NCI-H526 treated with DMSO at 0.1 percent for 48 hours (cell line): ENCODE results near the gene RNF213.

Experiments used
- DNase-seq: peaks from one replicate; lab custom pipeline; 2025; lab: John Stamatoyannopoulos, UW

RNF213 gene

DNA sequence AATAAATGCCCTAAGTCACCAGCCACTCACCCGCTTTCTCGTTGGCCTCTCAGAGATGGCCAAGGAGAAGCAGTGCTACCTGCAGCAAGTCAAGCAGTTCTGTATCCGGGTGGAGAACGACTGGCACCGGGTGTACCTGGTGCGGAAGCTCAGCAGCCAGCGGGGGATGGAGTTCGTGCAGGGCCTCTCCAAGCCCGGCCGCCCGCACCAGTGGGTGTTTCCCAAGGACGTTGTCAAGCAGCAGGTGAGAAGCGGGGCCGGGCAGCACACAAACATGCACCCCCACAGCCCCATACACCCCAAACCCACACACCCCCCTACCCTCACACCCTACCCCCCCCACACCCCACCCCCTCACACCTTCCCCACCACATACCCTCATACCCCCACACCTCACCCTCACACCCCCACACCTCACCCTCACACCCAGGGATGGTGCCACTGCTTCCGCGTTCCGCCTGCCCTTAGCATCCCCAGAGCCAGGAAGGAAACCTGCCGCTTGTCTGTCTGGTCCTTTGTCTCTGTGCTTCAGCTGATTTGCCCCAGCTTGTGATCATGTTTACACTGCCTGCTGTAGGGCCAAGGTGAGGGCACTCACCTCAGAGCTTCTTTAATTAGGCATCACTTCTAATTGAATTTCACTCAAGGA lies 112.4 kb downstream of the RNF213 start:
- DNase-seq = no peak

DNA sequence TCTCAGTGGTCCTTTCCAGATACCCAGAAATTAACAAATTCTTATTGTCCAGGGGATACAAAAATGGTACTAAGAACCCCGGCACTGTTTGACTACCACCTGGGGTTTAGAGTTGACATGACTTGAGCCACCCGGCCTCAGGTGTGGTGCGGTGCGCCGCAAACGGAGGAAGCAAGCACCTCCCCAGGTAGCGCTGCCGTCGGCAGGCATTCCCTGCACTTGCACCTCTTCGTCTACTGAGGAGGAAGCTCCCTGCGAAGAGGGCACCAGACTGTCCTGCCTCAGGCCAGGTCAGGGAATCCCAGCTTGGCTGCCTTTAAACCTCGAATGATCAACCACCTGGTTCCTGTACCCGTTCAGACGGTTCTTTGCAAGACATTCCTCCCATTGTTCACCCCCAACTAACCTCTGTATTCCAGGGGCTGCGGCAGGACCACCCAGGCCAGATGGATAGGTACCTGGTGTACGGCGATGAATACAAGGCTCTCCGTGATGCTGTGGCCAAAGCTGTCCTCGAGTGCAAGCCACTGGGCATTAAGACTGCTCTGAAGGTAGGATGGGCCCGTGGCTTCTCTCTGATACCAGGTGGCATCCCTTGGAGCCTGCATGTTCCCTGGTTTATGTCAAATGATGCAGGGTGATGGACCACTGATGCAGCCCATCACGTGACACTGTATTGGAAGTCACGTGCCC lies 113.5 kb downstream of the RNF213 start:
- DNase-seq = no peak

DNA sequence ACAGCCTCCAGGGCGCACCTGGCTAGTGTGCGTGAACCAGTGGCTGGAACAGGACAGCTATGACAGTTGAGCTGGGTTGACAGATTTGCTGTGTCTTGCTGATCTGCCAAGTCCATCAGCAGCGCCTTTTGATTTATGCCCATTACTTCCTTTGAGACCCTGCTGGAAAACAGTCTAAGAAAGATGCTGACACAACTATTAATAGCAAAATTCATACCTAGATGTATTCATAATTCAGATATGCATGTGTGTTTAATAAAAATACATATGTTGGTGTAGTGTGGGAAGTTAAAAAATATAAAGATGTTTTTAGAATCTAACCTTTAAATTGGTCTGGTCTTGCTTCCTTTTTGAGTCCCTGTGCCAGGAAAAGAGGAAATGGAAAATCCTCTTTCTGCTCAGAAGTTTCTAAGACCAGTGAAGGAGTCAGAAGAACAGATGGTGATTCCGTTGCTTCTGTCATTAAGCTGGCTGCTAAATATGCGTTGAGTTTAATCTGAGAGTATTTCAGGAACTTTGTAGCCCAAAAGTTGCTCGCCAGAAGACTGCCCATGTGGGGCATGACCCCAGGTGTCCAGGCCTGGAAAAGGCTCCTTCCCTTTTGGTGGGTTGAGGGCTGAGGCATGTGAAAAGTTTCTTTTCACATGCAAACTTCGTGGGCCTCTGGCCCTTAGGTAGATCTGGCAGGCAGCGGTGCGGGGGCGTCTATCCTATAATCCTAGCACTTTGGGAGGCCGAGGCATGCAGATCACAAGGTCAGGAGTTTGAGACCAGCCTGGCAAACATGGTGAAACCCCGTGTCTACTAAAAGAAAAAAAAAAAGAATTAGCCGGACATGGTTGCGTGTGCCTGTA lies 114.3 kb downstream of the RNF213 start:
- no peak for DNase-seq

DNA sequence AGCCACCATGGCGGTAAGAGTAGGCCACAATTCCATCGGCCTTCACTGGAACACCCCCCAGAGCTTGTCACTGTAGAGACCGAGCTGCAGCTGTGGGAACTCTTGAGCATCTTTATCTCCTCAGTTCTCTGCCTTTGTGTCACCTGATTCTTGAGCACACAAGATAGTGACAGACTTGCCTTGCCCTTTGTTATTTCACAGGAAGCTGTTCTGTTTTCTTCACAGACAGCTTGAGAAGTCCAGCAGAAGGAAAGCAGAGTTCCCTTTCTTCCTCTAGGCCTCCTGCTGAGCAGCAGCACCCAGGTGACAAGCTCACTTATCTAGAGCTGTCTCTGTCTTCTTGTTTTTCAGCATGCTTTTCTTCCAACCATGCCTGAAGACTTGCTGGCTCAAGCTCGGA lies 115.9 kb downstream of the RNF213 start:
- no peak for DNase-seq

DNA sequence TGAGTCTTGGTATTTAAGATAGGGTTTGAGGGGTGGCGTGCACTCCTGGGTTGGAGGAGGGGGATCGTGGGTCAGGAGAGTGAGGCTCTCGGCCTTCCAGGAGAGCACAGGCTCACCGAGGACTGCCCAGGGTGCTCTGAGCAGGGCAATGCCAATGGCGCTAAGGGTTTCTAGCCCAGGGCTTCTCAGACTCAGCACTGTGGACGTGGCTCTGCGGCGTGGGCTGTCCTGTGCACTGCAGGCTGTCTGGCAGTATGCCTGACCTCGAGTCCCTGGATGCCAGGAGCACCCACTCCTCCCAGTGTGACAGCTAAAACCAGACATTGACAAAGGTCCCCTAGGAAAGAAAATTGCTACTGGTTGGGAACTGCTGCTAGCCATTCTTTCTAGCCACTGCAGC lies 117.1 kb downstream of the RNF213 start:
- DNase-seq = no peak

DNA sequence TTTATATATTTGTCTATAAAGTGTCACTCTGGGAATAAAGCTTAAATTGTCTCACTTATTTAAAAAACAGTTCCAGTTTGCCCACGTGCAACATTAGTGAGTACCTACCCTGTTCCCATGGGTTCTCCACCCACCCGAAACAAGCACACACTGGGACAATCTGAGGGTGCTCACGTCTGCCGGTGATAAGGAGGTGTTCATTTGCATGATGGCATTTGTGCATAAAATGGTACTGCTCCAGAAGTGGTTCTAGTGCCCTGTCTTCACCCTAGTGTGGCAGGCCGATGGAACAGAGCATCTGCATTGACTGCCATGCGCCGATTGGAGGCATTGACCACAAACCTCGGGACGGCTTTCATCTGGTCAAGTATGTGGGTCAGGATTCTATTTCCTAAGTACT lies 118.7 kb downstream of the RNF213 start:
- no peak for DNase-seq

DNA sequence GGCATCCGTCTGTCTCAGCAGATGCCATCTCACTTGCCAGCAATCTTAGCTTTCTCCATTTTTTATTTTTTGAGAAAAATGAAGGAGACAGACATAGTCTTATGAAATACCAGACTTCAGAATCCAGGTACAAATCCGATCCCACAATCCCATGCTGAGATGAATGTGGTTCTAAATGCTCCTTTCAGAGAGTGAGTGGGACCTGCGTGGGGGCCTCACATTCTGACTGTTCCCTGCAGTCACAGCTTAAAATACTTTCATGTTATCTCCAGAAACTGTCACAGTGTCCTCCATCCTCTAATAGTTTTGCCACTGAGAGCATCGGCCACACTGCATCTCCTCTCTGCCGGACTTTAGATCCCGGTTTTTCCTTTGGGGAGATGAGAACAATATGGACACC lies 119.4 kb downstream of the RNF213 start:
- no peak for DNase-seq

DNA sequence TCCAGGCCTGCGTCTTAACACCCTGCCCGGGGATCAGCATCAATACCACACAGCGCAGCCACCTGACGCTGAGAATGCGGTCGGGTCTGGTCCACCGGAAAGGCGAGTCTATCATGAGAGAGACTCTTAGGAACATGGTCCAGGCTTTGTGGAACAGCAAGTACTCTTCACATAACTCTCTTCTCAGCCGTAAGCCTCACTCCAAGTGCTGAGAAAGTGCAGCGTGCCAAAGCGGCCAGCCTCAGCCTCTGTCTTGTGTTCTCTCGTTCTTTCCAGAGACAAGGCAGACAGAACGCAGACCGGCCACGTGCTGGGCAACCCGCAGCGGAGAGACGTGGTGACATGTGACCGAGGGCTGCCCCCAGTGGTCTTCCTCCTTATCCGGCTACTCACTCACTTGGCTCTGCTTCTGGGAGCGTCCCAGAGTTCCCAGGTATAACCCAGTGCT lies 119.9 kb downstream of the RNF213 start:
- no peak for DNase-seq

DNA sequence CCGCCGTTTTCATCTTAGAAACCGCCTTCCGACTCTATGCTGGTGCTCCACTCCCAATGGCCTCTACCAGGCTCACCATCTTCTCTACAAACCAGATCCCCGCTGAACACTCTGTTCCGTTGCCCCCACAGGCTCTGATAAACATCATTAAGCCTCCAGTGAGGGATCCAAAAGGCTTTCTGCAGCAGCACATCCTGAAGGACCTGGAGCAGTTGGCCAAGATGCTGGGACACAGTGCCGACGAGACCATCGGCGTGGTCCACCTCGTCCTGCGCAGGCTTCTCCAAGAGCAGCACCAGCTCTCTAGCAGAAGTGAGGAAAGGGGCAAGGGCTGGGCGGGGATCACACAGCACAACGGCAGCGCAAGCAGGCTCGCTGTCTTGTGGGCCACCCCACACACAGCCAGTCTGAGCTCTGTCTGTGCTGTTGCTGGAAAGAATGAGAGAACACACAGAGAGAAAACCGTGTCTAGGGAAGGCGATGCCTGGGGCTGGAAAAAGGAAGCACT lies 120.8 kb downstream of the RNF213 start:
- DNase-seq = no peak

DNA sequence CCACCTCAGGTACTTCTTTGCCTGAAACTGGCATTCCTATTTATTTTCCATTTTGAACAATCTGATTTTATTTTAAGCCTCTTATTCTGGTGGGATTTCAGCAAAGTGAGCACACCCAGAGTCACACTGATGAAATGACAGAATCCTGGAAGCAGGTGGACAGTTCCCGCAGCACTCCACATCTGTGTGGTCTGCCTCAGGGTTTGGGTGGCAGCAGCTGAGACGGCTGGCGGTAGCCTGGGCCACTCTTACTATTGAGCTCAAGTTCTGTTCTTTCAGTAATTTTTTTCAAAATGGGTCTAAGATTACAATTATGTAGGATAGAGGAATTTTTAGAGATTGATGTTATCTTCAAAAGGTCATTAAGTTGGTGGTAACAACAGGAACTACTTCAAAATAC lies 121.8 kb downstream of the RNF213 start:
- no peak for DNase-seq

DNA sequence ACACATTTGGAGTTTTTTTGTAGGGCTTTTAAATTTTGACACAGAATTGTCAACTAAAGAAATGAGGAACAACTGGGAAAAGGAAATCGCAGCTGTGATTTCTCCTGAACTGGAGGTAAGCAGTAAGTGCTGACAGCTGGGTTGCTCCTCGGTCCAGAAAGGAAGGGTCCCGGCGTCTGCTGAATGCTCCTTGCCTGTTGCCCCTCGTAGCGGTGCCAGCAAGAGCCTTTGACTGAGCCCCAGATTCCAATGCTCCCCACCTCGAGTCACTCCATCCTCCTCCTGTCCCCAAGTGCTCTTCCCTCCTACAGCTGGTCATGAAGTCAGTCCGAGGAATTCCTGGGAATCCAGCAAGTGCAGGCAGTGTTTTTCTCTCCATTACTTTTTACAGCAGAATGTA lies 122.3 kb downstream of the RNF213 start:
- DNase-seq = no peak

DNA sequence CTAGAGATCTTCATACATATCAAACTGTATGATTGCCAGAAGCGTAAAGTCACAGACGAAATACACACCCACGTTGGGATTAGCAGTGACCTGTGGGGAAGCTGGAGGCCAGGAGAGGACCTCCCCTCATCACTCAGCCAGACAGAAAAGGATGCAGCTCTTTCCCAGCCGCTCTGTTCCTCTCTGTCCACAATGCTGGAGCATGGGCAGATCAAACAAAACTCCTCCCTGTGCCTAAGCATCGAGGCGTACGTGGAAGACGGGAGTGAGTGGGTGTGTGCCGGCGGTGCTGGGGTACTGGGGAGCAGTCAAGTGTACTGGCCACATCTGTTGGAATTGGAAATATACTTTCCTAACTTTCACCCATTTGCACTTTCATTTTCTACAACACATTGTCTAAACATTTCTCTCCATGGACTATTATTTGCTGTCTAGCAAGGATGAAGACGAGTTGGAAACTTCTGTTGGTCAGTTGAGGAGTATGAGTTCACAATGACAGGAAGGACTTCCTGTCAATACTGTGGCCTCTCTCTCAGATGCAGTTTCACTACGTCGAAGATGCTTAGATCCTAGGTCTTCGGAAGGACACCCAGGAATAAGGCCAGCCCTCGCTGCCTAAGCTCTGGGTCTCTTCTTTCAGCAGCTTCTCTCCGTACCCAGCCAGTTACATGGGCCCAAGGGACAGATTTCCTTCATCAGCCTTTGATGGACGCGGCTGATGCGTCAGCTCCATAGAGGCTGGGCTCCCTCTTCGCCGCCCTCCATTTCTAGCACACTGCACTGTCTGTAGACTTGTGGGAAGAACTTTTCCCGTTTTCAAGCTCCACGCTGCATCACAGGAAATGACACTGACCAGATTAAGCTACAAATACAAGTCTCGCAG lies 123.7 kb downstream of the RNF213 start:
- no peak for DNase-seq

DNA sequence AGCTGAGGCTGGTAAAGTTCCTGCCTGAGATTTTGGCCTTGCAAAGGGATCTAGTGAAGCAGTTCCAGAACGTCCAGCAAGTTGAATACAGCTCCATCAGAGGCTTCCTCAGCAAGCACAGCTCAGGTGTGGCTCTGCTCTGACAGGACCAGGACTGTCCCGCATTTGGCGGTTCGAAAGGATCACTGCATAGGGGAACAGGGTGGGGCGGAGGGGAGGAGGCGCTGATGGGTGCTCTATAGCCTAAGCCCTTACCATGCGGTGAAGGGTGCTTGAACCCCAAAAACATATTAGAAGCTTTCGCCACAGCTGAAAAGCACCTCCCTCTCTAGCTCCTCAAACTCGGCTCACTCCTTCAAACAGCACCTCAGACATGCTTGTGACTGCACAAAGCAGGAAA lies 124.4 kb downstream of the RNF213 start:
- DNase-seq = no peak

DNA sequence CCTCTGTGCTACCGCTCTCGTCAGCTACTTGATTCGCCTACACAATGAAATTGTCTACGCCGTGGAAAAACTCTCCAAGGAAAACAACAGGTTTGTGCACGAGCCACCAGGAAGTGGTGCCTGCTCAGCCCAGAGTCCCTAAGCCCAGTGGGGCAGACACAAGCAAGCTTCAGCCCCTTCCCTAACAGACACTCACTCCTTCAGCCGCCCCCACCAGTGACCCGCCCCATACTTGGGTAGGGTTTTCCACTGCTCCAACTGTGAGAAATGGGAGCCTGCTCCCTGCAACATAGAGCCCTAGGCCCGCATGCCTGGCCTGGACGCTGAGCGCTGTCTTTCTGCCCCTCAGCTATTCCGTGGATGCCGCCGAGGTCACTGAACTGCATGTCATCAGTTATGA lies 125.7 kb downstream of the RNF213 start:
- no peak for DNase-seq

DNA sequence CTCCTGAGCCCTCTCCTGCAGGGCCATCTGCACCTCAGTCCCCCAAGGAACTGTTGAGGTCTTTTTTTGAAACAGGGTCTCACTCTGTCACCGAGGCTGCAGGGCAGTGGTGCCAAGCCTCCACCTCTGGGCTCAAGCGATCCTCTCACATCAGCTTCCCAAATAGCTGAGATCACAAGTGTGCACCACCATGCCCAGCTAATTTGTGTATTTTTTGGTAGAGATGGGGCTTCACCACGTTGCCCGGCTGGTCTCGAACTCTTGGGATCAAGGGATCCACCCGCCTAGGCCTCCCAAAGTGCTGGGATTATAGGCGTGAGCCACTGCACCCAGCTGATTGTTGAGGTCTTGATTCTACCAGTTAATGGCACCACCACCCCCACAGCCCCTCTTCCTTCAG lies 126.4 kb downstream of the RNF213 start:
- DNase-seq = no peak

DNA sequence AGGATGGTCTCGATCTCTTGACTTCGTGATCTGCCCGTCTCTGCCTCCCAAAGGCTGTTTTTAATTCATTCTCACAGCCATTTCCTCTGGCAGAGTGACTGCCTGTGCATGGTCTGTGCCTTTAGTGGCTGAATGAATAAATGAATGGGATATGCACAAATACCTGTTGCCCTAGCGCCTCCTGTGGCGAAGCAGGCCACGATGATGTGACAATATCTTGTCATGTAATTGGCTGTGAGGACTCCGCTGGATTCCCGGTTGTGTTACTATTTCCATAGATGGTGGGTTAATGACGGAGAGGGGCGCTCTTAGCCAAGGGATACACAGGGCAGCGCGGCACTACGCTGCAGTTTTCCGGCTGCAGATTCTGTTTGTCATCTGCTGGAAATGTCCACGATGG lies 127.5 kb downstream of the RNF213 start:
- DNase-seq = no peak

DNA sequence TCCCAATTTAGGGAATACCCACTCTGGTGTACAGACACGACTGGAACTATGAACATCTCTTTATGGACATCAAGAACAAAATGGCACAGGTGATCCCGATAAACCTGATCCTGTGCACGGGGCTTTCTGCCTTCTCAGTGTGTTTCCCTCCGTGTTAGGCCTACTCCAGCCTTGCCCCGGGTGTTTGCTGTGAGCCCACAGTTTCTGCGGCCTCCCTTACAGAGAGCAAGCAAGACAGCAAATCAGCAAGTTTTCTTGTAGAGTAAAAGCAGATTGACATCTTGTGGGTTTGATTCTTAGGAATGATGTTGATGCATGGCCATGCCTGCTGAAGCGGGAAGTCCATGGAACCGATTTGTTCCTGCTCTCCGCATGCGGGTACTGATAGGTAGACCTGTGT lies 127.9 kb downstream of the RNF213 start:
- no peak for DNase-seq

DNA sequence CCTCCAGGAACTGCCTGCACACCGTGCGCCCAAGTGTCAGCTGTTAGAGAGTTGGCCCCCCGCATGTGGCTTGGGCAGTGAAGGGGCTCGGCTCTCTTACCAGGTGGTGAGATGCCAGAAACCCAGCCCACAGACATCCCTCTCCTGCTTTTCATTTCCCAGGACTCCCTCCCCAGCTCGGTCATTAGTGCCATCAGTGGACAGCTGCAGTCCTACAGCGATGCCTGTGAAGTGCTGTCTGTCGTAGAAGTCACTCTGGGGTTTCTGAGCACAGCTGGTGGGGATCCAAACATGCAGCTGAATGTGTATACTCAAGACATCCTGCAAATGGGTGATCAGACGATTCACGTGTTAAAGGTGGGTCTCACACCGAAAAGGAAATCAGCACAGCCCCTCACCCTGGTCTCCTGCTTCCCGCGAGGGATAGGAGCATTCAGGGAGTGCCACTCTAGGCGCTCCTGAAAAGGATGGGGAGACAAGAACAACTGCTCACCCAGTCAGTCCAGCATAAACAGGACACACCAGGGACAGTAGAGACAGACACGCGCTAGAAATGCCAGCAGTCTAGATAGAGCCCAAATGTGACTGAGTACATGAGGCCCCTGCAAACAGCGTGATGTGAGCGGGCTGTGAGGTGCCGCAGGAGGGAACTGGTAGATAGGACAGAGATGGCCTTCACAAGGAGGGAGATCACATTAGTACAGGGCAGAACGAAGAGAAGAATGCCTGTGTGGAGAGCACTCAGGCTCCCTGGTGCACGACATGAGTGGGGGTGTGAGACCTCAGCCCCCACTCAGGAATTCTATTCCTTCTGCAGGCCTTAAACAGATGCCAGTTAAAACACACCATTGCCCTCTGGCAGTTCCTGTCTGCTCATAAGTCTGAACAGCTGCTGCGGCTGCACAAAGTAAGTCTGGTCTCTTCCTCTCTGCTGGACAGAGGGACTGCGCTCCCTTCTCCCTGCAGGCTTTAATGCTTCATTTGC lies 128.7 kb downstream of the RNF213 start:
- DNase-seq = no peak

DNA sequence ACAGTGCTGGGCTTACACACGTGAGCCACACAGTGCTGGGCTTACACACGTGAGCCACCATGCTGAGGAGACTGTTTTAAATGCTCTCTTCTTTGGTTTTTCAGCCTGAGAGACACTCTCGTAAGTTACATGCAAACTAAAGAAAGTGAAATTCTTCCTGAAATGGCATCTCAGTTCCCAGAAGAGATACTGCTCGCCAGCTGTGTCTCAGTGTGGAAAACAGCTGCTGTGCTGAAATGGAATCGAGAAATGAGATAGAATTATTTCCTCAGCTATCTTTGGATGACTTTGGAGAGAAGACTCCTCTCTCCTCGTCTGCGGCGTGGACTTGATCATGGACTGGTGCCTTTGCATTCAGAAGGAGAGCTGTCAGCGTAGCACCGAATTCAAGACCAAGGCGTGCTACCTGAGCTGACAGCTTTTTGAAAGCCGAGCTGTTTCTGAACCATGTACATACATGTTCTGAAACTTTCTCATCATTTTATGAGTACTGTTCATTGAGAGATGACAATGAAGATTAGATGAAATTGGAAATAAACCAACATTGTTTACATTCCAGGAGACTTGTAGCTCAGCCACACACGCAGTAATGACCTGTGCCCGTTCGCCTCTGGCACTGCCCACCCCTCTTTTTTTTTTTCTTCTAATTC lies 132.7 kb downstream of the RNF213 start:
- DNase-seq = no peak

DNA sequence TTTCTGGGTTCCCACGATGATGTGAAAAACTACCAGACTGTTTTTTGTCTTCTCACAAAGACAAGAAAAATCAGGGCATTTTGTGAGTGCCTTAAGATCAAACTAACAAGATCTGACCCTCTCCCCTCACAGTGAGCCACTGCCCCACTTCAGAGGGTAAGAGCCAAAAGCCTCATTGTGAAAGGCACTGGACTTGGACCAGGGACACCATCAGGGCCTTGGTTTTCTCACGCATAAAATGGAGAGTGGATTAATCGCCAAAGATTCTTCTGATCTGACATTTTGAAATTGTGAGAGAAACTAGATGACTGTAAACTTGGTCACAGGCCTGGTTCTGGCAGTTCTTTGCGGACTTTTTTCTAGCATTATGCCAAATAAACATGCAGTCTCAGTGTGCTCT lies 133.3 kb downstream of the RNF213 start:
- DNase-seq = no peak
